ENCODE results near the gene BMI1.
A peak's percentile ranks its signal among the peaks of the same experiment; 100 is the strongest.
"Not testable (repeated sequence)": the region's sequence is repeated elsewhere in the genome, so short reads cannot be mapped to it uniquely, and the experiment has no call there.

The BMI1 gene

DNA sequence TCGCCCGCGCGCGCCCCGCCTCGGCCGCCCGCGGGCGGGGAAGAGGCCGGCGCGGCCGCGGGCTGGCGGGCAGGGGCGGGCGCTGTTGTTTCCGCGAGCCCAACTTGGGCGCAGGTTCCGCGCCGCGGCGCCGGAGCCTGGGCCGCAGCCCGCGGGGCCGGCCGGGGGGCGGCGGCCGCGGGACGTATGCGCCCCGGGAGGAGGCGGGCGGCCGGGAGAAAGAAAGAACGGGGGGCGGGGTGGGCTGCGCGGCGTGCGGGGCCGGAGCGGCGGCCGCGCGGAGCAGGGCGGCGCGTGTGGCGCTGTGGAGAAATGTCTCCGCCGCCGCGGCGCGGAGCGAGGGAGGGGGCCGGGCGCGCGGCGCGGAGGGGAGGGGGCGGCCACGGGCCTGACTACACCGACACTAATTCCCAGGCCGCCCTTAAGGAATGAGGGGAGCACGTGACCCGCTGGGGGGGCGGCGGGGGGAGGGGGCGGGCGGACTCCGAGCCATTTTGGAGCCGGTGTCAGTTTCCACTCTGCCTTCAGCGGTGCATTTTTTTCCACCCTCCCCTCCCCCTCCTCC lies at the start of gene BMI1:
Gene BMI1, plus strand, starts transcription at position 509 of the 565 bp plus-strand sequence. CDS start 5,351 bp downstream, outside the sequence.
- DNase-seq (ENCODE audit: low read depth in 2 of 2, low spot score in 1 of 2) = peak in 1 of 2 donors; percentile 41

DNA sequence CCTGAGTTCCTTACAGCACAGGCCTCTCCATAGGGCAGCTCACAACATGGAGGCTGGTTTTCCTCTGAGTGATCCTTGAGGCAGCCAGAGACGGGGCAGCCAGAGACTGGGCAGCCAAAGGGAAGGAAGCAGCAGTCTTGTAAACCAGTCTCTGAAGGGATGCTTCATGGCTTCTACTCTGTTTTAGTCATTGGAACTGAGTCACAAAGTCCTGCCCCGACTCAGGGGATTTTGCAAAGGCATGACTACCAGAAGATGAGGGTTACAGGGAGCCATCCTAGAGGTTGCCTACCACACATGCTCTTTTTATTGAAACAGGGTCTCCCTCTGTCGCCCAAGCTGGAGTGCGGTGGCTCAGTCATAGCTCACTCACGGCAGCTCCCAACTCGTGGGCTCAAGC lies 49.1 kb upstream of the BMI1 start:
- DNase-seq (ENCODE audit: low read depth in 2 of 2, low spot score in 1 of 2) = no peak

GRCh38 chr10:22278441-22278782 lies 42.5 kb upstream of the BMI1 start:
- DNase-seq (ENCODE audit: low read depth in 2 of 2, low spot score in 1 of 2) = no peak

DNA sequence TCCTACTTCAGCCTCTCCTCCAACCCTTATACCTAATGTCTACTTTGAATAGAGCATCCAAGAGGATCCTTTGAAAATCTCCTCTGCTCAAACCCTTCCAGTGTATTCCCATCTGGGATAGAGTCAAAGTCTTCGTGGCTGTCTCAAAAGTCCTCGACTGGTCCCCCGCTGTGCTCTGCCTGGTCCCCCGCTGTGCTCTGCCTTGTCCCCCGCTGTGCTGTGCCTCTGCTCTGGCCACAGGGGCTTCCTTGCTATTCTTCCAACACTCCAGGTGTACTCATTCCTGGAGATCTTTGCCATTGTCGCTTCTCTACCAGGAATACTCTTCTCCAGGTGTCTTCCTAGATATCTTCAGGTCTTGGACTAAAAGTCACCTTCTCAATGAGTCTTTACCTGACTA lies 40.8 kb upstream of the BMI1 start:
- no peak for DNase-seq (ENCODE audit: low read depth in 2 of 2, low spot score in 1 of 2)

DNA sequence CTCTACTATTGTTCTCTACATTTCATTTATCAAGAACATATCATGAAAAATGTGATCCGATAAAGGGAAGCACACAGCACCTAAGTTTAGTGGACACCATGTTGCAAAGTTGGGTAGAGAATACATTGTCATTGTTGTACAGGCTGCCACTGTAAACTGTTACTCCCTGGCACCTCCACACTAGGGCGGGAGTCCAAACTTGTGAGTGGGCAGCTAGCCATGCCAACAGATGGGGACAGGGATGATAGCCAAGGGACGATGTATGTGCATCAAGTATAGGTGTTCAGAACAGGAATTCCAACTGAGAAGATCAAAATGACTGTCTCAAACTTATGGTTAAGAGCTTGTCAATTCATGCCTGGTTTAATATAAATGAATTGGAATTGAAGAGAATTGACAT lies 35.8 kb upstream of the BMI1 start:
- no peak for DNase-seq (ENCODE audit: low read depth in 2 of 2, low spot score in 1 of 2)

DNA sequence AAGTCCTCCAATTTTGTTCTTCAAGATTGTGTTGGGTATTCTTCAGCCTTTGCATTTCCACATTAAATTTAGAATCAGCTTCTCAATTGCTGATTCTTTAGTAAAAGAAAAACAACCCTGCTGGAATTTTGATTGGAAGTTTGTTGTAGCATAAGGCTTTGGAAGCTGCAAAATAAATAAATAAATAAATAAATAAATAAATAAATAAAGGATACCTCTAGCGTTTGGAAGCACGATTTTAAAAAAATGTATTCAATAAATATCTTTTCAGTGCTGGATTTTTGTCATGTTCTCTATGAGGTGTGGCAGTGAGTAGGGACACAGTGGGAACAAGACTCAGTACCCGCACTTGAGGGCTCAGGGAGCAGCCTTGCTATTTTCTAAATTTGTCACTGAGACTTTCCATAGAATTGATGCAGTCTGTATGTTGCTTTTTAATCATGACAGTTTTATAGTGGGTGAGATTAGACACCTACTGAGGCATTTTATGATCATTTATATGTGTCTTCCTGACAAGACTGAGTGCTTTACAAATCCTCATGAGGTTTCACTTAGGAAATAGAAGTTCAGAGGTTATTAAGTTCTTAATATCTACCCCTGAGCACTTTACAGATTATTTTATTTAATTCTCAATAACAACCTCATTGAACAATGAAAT lies 27.0 kb upstream of the BMI1 start:
- no peak for DNase-seq (ENCODE audit: low read depth in 2 of 2, low spot score in 1 of 2)

DNA sequence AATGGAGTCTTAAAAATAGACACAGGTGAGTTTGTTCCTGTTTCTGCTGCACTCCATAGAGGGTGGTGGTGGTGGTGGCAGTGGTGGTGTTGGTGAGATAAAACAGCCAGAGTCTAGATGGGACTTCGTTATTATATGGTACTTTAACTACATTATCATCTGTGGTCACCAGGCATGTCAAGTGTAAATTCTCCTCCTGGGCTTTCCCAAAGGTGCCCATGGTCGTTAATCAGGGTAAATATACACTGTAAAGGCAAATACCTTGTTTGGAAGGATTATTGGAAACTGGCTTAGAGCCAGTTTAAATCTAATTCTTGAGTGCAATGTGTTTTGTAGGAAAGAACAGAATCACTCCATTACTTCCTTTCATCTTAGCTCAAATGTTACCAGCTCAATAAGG lies 26.2 kb upstream of the BMI1 start:
- no peak for DNase-seq (ENCODE audit: low read depth in 2 of 2, low spot score in 1 of 2)

DNA sequence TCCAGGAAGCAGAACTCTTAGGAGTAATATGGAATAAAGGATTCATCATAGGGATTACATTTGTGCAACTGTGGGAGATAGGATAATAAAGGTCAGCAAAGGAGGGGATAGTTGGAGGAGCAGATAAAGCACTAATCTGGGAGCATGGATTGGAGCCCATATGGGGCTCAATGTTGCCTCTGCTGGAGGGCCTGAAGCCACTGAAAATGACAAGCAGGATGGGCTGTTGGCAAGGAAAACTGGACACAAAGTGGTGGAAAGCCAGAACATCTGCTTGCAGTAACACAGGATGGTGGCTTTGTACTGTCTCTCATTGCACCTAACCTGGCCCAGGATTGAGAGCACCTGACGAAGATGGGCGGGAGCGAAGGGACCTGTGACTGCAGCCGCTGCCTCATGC lies 19.7 kb upstream of the BMI1 start:
- DNase-seq (ENCODE audit: low read depth in 2 of 2, low spot score in 1 of 2) = no peak

GRCh38 chr10:22303461-22303860 lies 17.4 kb upstream of the BMI1 start:
- DNase-seq (ENCODE audit: low read depth in 2 of 2, low spot score in 1 of 2) = no peak

- DNase-seq (ENCODE audit: low read depth in 2 of 2, low spot score in 1 of 2) = no peak
Measured at GRCh38 chr10:22305721-22306120, 15.2 kb upstream of the BMI1 start.

- DNase-seq (ENCODE audit: low read depth in 2 of 2, low spot score in 1 of 2) = no peak
Measured at GRCh38 chr10:22308390-22308789, 12.5 kb upstream of the BMI1 start.

GRCh38 chr10:22309180-22310000 lies 11.5 kb upstream of the BMI1 start:
- no peak for DNase-seq (ENCODE audit: low read depth in 2 of 2, low spot score in 1 of 2)

- not testable (repeated sequence) for DNase-seq (ENCODE audit: low read depth in 2 of 2, low spot score in 1 of 2)
Measured at GRCh38 chr10:22310012-22310411, 10.9 kb upstream of the BMI1 start.

DNA sequence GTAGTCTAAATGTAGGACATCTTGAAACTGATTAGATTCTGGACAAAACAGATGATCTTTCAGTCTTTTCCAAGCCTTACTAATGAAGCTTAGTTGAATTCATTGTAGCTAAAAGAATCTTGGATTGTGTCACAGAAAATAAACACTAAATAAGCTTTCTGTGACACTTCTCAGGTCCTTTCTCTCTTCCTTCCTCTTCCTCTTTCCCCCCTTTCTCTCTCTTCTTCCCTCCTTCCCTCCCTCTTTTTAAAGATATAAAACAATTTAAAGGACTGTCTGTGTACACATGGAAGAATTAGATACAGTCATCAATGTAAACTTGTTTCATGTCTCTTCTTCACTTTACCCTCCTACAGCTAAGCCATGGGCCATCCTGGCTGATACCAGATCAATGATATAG lies 10.0 kb upstream of the BMI1 start:
- no peak for DNase-seq (ENCODE audit: low read depth in 2 of 2, low spot score in 1 of 2)

- DNase-seq (ENCODE audit: low read depth in 2 of 2, low spot score in 1 of 2) = no peak
Measured at GRCh38 chr10:22314852-22315251, 6.0 kb upstream of the BMI1 start.

GRCh38 chr10:22315455-22316285 lies 5.2 kb upstream of the BMI1 start:
- no peak for DNase-seq (ENCODE audit: low read depth in 2 of 2, low spot score in 1 of 2)

GRCh38 chr10:22316286-22317075 lies 4.4 kb upstream of the BMI1 start, which contains the start of gene COMMD3:
Gene COMMD3, plus strand, starts transcription at chr10:22316388. Its CDS starts 30 bp downstream, at chr10:22316418.
- peak in 1 of 2 donors; percentile 63 for DNase-seq (ENCODE audit: low read depth in 2 of 2, low spot score in 1 of 2)

DNA sequence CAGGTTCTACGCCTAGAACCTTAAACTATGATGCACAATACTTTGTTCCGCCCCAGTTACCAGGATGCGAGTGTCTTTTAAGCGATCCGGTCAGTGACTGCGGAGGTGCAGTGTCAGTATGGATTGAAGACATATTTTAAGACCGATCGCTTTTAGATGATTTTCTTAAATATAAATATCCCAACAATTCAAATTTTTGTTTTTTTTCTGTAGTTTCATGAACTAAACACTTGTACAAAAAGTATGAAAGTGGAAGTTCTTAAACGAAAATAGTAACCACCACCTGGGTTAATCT lies 3.9 kb upstream of the BMI1 start:
- no peak for DNase-seq (ENCODE audit: low read depth in 2 of 2, low spot score in 1 of 2)

- DNase-seq (ENCODE audit: low read depth in 2 of 2, low spot score in 1 of 2) = no peak
Measured at GRCh38 chr10:22317771-22318565, 2.9 kb upstream of the BMI1 start.

- no peak for DNase-seq (ENCODE audit: low read depth in 2 of 2, low spot score in 1 of 2)
Measured at GRCh38 chr10:22318772-22319171, 2.1 kb upstream of the BMI1 start.
